GM15510 (cell line): ENCODE results near the gene TTF1.
A peak's percentile ranks its signal among the peaks of the same experiment; 100 is the strongest.

ENCODE experiments used
- POLR2A ChIP-seq: IDR thresholded peaks from 3 replicates; pipeline ENCODE4 v1.6.1; 2011; ENCODE audit warnings: borderline replicate concordance; ENCODE audit not compliant: insufficient read length; ENCODE audit errors: extremely low read depth

Gene TTF1, protein sequence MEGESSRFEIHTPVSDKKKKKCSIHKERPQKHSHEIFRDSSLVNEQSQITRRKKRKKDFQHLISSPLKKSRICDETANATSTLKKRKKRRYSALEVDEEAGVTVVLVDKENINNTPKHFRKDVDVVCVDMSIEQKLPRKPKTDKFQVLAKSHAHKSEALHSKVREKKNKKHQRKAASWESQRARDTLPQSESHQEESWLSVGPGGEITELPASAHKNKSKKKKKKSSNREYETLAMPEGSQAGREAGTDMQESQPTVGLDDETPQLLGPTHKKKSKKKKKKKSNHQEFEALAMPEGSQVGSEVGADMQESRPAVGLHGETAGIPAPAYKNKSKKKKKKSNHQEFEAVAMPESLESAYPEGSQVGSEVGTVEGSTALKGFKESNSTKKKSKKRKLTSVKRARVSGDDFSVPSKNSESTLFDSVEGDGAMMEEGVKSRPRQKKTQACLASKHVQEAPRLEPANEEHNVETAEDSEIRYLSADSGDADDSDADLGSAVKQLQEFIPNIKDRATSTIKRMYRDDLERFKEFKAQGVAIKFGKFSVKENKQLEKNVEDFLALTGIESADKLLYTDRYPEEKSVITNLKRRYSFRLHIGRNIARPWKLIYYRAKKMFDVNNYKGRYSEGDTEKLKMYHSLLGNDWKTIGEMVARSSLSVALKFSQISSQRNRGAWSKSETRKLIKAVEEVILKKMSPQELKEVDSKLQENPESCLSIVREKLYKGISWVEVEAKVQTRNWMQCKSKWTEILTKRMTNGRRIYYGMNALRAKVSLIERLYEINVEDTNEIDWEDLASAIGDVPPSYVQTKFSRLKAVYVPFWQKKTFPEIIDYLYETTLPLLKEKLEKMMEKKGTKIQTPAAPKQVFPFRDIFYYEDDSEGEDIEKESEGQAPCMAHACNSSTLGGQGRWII

GRCh38 chr9:132406554-132407122 is at the start of gene TTF1:
TSS of gene TTF1 (minus strand) at chr9:132406840. CDS start at chr9:132402821, 4,019 bp downstream.
- TF ChIP-seq POLR2A: peak; percentile 53

GRCh38 chr9:132456241-132456640 is 49.6 kb upstream of the TTF1 start:
- TF ChIP-seq POLR2A: no peak

DNA sequence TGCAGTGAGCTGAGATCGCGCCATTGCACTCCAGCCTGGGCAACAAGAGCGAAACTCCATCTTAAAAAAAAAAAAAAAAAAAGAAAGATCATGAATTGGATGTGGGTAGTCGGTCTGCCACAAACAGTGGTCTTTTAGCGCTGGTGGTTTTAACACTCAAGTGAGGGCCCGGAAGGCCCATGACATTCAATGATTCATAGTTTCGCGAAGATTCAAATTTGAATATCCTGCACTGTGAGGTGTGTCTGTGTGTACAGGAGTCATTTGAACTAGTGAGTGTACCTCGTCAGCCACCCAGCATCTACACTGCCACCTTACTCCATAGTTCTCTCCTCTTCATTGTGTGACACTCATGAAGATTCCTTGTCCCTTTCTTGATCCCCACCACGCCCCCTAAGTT is 44.6 kb upstream of the TTF1 start:
- TF ChIP-seq POLR2A: no peak

DNA sequence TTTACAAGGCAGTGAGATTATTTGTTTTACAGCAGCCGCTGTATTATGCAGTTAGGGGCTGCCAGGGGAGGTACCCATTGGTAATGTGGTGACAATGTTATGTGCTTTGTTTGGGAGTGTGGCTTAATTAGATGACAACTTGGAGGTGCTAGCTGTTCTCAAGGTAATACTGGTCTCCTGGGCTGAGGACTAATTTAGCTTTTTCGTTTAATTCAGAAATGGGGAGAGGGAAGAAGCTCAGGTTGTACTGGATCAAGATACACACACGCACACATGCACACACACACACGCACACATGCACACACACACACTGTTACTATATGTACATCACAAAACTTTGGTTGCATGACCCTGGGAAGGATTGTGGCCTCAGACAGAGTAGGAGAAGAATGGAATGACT is 41.3 kb upstream of the TTF1 start:
- no peak for TF ChIP-seq POLR2A

GRCh38 chr9:132447346-132447745 is 40.7 kb upstream of the TTF1 start:
- no peak for TF ChIP-seq POLR2A

GRCh38 chr9:132446887-132447286 is 40.2 kb upstream of the TTF1 start:
- TF ChIP-seq POLR2A: no peak

- no peak for TF ChIP-seq POLR2A
Observed at GRCh38 chr9:132443951-132444607, 37.4 kb upstream of the TTF1 start.

DNA sequence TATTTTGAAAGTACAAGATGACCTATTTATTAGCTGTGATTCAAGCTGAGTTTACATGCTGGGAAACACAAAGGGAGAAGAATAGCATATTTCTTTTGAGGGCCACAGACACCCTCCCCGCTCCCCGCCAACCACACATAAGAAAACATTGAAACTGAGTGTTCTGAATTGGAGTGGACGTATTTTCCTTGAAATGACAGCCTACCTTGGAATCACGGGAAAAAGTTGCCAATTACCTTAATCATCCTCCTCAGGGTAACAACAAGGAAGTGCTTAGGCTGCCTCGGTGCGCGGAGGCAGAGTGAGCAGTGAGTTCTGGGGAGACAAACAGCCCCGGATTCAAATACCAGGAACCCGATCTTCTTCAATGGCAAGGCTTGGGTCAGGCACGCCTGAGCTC is 34.8 kb upstream of the TTF1 start:
- TF ChIP-seq POLR2A: no peak

DNA sequence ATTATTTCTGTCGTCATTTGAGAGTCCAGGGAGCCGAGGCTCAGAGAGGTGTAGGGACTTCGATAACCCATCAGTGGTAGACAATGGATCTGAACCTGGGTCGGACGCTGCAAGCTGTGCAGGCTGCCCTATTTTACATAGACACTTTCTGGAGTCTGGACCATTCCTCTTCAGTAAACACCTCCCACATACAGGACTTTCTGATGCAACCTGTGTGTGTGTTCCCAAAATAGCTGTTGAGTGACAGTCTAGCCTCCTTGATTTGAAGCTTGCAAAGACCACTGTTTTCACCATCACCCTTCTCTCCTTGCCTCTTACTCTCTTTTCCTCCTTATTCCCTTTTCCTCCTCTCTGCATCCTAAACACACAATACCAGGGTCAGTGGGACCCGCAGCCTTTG is 34.1 kb upstream of the TTF1 start:
- no peak for TF ChIP-seq POLR2A

- TF ChIP-seq POLR2A: no peak
Observed at GRCh38 chr9:132439153-132439552, 32.5 kb upstream of the TTF1 start.

DNA sequence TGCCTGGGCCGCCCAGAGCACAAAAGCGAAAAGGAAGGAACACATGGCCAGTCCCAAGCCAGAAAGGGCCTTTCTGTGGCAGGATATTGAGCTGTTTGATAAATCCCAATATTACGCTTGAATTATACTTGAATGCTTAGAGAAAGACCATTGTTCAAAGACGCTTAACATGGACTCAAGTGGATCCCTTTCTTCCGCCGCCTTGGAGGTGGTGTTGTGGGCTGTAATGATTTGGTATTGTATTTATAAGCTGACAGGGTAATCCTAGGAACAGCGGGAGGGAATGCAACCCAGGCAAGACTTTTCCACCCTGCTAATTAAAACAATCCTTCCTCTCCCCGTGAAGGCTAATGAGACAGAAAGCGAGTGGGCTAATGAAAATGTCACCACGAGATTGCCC is 28.2 kb upstream of the TTF1 start:
- TF ChIP-seq POLR2A: no peak

- no peak for TF ChIP-seq POLR2A
Observed at GRCh38 chr9:132430998-132431397, 24.4 kb upstream of the TTF1 start.

GRCh38 chr9:132426639-132427414 is 20.2 kb upstream of the TTF1 start:
- TF ChIP-seq POLR2A: no peak

DNA sequence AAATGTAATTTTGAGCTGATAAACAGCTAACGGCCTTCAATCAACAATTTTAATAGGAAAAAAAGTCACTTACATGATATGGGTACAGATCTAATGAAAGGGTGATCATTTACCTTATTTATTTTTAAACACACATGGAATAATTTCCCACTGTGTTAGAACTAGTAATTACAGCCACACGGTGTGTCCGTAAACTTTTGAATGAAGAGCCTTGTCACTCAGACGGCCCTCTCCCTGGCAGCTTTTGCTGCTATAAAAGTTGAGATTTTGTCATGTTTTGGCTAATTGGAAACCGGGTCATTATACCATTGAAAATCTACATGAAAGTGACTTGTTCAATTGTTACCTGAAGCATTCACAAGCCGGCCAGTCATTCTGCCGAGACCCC is 19.0 kb upstream of the TTF1 start:
- TF ChIP-seq POLR2A: no peak
